HL-60/S4 treated with retinoic acid at 250 ng/mL for 4 days and 3 days (cell line): ENCODE measurements around the gene GMDS.

ENCODE experiments used
- in situ Hi-C: fragments of 300-500 bp; cut with MboI; formaldehyde crosslinking; loops from 2 replicates; pipeline ENCODE4 v1.7.0; 2022; ENCODE audit warnings: low sequenced_read_pairs

Gene GMDS

GRCh38 chr6:1589208-1589607 lies 656.2 kb downstream of the GMDS start:
- in situ Hi-C loops, result loop anchor here (25.0 kb wide), 1 partner anchor 1348 kb away; no protein-coding TSS in a partner anchor

DNA sequence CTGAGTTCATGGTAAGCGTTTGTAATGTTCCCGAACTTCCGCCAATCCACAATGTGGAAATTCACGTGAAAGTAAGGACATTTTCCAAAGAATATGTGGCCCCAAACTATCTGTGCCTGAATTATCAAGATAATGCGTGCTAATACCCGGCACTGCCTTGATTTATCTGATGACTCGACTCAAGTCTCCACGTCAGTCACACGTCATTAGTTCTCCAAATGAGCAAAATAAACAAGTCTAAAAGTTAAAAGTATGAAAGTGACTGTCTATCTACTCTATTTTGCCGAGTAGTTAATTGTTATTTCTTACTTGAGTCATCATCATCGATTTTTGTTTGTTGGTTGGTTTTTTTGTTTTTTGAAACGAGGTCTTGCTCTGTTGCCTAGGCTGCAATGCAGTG lies 657.4 kb downstream of the GMDS start:
- in situ Hi-C loops, result loop anchor here (25.0 kb wide), 1 partner anchor 1349 kb away; no protein-coding TSS in a partner anchor

GRCh38 chr6:1587546-1587945 lies 657.9 kb downstream of the GMDS start:
- in situ Hi-C loops, result loop anchor here (25.0 kb wide), 1 partner anchor 1350 kb away; no protein-coding TSS in a partner anchor

DNA sequence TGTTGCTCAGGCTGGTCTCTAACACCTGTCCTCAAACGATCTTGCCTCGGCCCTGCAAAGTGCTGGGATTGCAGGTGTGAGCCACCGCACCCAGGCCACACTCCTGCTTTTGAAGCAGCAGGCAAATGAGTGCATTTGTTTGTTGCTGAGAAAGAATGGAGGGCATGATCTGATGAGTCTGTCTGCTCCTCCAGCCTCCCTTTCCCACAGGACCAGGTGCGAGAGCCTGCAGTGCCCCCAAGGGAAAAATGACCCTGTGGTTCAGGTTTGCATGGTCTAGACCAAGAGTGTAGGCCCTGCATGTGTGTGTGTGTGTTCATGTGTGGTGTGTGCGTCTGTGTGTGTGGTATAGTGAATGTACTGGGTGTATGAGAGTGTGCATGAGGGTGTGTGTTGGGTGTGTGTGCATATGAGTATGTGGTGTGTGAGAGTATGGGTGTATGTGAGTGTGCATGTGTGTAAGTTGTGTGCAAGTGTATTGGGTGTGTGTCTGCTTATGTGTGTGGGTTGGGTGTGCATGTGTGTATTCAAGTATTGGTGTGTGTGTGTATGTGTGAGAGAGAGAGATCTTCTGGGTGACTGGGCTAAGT lies 658.4 kb downstream of the GMDS start:
- in situ Hi-C loops, result loop anchor here (25.0 kb wide), 1 partner anchor 1350 kb away; no protein-coding TSS in a partner anchor

- in situ Hi-C loops, result loop anchor here (25.0 kb wide), 1 partner anchor 1351 kb away; no protein-coding TSS in a partner anchor
Measured at GRCh38 chr6:1586256-1586655, 659.1 kb downstream of the GMDS start.

- in situ Hi-C loops, result loop anchor here (25.0 kb wide), 1 partner anchor 1352 kb away; no protein-coding TSS in a partner anchor
Measured at GRCh38 chr6:1585669-1586049, 659.7 kb downstream of the GMDS start.

- in situ Hi-C loops, result loop anchor here (25.0 kb wide), 1 partner anchor 1352 kb away; no protein-coding TSS in a partner anchor
Measured at GRCh38 chr6:1584996-1585668, 660.3 kb downstream of the GMDS start.

- in situ Hi-C loops, result loop anchor here (25.0 kb wide), 1 partner anchor 1353 kb away; no protein-coding TSS in a partner anchor
Measured at GRCh38 chr6:1584146-1584545, 661.3 kb downstream of the GMDS start.

- in situ Hi-C loops, result loop anchor here (25.0 kb wide), 1 partner anchor 1356 kb away; no protein-coding TSS in a partner anchor
Measured at GRCh38 chr6:1581120-1581991, 664.0 kb downstream of the GMDS start.

DNA sequence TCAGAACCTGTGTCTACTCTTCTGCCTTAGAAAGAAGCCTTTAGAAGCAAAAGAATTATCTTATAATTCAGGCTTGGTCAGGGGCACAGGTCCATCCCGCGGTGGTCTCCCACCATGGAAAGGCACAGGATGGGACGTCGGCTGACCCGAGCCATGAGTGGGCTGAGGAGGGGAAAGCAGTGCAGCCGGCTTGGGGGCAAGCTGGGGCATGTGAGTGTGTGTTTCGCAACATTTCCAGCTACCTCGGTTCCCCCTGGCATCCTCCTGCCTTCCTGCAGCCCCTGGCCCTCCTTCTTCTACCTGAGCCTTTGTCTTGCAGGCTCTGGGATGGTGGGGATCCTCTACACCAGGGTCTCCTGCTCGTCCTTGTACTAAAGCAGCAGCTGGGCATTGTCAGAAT lies 664.8 kb downstream of the GMDS start:
- in situ Hi-C loops, result loop anchor here (25.0 kb wide), 1 partner anchor 1357 kb away; no protein-coding TSS in a partner anchor

DNA sequence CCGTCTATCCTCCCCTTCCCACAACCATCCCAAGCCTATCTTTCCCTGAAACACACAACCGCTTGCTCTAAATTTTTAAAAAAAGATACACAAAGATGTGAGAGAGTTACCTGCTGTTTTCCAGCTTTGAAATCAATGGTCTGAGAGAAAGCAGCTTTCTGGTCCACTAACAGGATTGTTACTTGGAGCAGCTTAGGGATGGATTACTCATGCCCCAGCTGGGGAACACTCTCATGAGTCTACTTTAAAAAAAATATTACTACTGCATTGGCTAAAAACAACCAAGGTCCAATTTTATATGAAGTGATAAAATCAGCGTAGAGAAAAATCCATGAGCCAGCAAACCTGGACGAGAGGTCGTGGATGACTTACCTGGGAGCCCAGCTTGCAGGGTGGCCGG lies 665.3 kb downstream of the GMDS start:
- in situ Hi-C loops, result loop anchor here (25.0 kb wide), 1 partner anchor 1357 kb away; no protein-coding TSS in a partner anchor

- in situ Hi-C loops, result loop anchor here (25.0 kb wide), 1 partner anchor 1358 kb away; no protein-coding TSS in a partner anchor
Measured at GRCh38 chr6:1579096-1579495, 666.3 kb downstream of the GMDS start.

- in situ Hi-C loops, result loop anchor here (25.0 kb wide), 1 partner anchor 1359 kb away; no protein-coding TSS in a partner anchor
Measured at GRCh38 chr6:1577896-1578745, 667.3 kb downstream of the GMDS start.

- in situ Hi-C loops, result loop anchor here (25.0 kb wide), 1 partner anchor 1360 kb away; no protein-coding TSS in a partner anchor
Measured at GRCh38 chr6:1577146-1577680, 668.2 kb downstream of the GMDS start.

DNA sequence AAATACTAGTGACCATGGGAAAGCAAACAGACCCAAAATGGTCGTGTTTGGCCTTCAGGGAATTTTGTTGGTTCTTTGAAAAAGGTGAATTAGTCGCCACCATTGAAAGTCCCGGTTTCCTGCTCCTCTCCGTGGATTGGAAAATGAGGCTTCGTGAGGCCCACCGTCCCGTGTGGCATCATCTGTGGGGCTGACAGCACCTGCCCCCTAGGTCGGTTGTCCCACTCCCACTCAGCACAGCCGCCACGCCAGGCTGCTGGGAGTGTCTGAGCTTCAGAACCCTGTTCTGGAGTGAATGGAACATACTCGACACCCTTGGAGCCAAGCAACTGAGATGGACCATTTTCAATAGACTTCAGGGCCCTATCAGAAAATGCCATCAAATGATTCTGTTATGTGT lies 668.7 kb downstream of the GMDS start:
- in situ Hi-C loops, result loop anchor here (25.0 kb wide), 1 partner anchor 1361 kb away; no protein-coding TSS in a partner anchor

DNA sequence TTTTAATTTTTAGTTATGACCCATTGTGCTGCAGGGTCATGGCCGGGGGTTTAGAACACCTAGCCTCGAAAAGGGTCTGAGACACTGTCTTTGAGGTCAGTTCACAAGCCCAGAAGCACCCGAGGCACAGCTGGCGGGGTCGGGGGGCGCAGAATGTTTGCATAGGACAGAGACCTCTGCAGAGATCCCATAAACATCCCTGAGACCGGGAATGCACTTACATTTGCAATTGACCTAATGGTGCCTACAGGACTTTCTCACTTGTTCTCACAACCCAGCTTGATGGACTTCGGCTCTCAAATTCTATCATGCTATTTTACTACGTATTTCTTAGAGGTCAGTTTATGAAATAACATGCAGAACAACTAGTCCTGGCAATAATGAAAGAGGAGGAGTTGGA lies 669.2 kb downstream of the GMDS start:
- in situ Hi-C loops, result loop anchor here (25.0 kb wide), 1 partner anchor 1361 kb away; no protein-coding TSS in a partner anchor

- in situ Hi-C loops, result loop anchor here (25.0 kb wide), 1 partner anchor 1362 kb away; no protein-coding TSS in a partner anchor
Measured at GRCh38 chr6:1575210-1576041, 670.0 kb downstream of the GMDS start.

GRCh38 chr6:1574890-1575209 lies 670.6 kb downstream of the GMDS start:
- in situ Hi-C loops, result loop anchor here (25.0 kb wide), 1 partner anchor 1362 kb away; no protein-coding TSS in a partner anchor
